K562 (cell line): ENCODE measurements around the gene ZNF665. TPM values are rescaled to one million over a fixed set of nuclear protein-coding genes. Genes with fewer than 3 reads are reported as not detected.

ENCODE experiments used
- CBFA2T3 ChIP-seq: fragments of 450-650 bp; IDR thresholded peaks from 2 replicates; pipeline ENCODE4 v1.6.1; 2017
- HNRNPLL ChIP-seq: fragments of 200-400 bp; formaldehyde crosslinking; IDR thresholded peaks from 2 replicates; pipeline ENCODE4 v1.6.1; 2017; ENCODE audit warnings: low read length, low read depth, mild to moderate bottlenecking; ENCODE audit not compliant: poor library complexity, severe bottlenecking
- MYC ChIP-seq, 2 experiments: fragments of 250-450 bp in 1 of 2; sonication (Bioruptor Pico) in 1 of 2; IDR thresholded peaks; 2 replicates each; pipeline versions ENCODE4 v1.5.1 to v1.6.1; 2012 to 2021; ENCODE audit warnings: low read depth in 2 of 2, borderline replicate concordance in 1 of 2, improper control_type of control experiment in 1 of 2, low read length in 1 of 2, mild to moderate bottlenecking in 1 of 2, moderate library complexity in 1 of 2
- SIN3A ChIP-seq, 2 experiments: fragments of 150-350 bp in 1 of 2; IDR thresholded peaks; 2 replicates each; pipeline ENCODE4 v1.6.1; 2011 to 2016; ENCODE audit warnings: borderline replicate concordance in 2 of 2, low read depth in 2 of 2, low read length in 2 of 2, mild to moderate bottlenecking in 2 of 2, moderate library complexity in 2 of 2; ENCODE audit not compliant: control insufficient read depth in 1 of 2
- SMAD1 ChIP-seq: fragments of 150-350 bp; IDR thresholded peaks from 2 replicates; pipeline ENCODE4 v1.6.1; 2014; ENCODE audit warnings: low read length, low read depth; ENCODE audit not compliant: partially characterized antibody
- SMAD2 ChIP-seq: fragments of 150-350 bp; IDR thresholded peaks from 2 replicates; pipeline ENCODE4 v1.6.1; 2014; ENCODE audit warnings: low read depth, mild to moderate bottlenecking, low read length
- SPI1 ChIP-seq: IDR thresholded peaks from 2 replicates; pipeline ENCODE4 v1.6.1; 2011; ENCODE audit warnings: low read depth, low read length, control low read depth, borderline replicate concordance
- TRIM28 ChIP-seq: fragments of 450-650 bp; IDR thresholded peaks from 2 replicates; pipeline ENCODE4 v1.6.1; 2017
- ZC3H4 ChIP-seq: sonication (generic); formaldehyde crosslinking; IDR thresholded peaks from 2 replicates; pipeline ENCODE4 v1.9.0; 2021; ENCODE audit warnings: missing genetic modification reagents, borderline replicate concordance
- ZNF24 ChIP-seq: fragments of 450-650 bp; IDR thresholded peaks from 2 replicates; pipeline ENCODE4 v1.6.1; 2016
- ZNF263 ChIP-seq: sonication (generic); formaldehyde crosslinking; IDR thresholded peaks from 2 replicates; pipeline ENCODE4 v1.8.0; 2022; ENCODE audit warnings: mild to moderate bottlenecking, missing genetic modification reagents, borderline replicate concordance
- ZNF282 ChIP-seq: sonication (generic); formaldehyde crosslinking; IDR thresholded peaks from 2 replicates; pipeline ENCODE4 v1.8.1; 2023; ENCODE audit warnings: missing genetic modification reagents
- ZNF316 ChIP-seq: fragments of 450-650 bp; IDR thresholded peaks from 2 replicates; pipeline ENCODE4 v1.6.1; 2016
- ZNF444 ChIP-seq: fragments of 250-450 bp; sonication (Bioruptor Pico); IDR thresholded peaks from 2 replicates; pipeline ENCODE4 v1.4.0; 2020; ENCODE audit warnings: mild to moderate bottlenecking, moderate library complexity
- ZNF76 ChIP-seq: fragments of 250-450 bp; sonication (Bioruptor Pico); IDR thresholded peaks from 2 replicates; pipeline ENCODE4 v1.4.0; 2020; ENCODE audit warnings: mild to moderate bottlenecking, moderate library complexity, borderline replicate concordance
- polyA plus RNA-seq, 8 experiments: library from polyadenylated mRNA; depleted of rRNA in 4 of 8; stranded (reverse) in 5 of 8; unstranded in 3 of 8; fragments of >200 nt; fragmentation: Nextera tagmentation in 2 of 8; fragmentation: Illumina TruSeq in 1 of 8; extraction: Ambion mirVana in 2 of 8; extraction: Trizol in 1 of 8; gene quantifications; 2 replicates each; pipeline versions ENCODE4 v1.2.1 to v1.2.3, GENCODE V29; 2011 to 2014; ENCODE audit warnings: inconsistent platforms in 1 of 8, missing spikeins in 1 of 8
- total RNA-seq, 7 experiments: library from RNA; depleted of rRNA in 6 of 7; stranded (reverse); fragments of >200 nt in 6 of 7; fragmentation: Illumina TruSeq in 2 of 7; extraction: Trizol in 2 of 7; gene quantifications; 2 replicates each; pipeline versions ENCODE4 v1.2.1 to v1.2.3, GENCODE V29; 2011 to 2021; ENCODE audit warnings: low replicate concordance in 1 of 7
- TF ChIP-seq, protein P1 (sequence below): sonication (generic); formaldehyde crosslinking; IDR thresholded peaks from 2 replicates; pipeline ENCODE4 v1.8.1; 2022; ENCODE audit warnings: missing genetic modification reagents
- TF ChIP-seq, protein P2 (sequence below): fragments of 450-650 bp; IDR thresholded peaks from 2 replicates; pipeline ENCODE4 v1.6.1; 2017; ENCODE audit warnings: antibody characterized with exemption, mild to moderate bottlenecking
- TF ChIP-seq, protein P3 (sequence below): sonication (generic); formaldehyde crosslinking; IDR thresholded peaks from 2 replicates; pipeline ENCODE4 v1.9.0; 2022; ENCODE audit warnings: mild to moderate bottlenecking, missing genetic modification reagents
- TF ChIP-seq, protein P4 (sequence below): fragments of 250-450 bp; sonication (Bioruptor Pico); IDR thresholded peaks from 2 replicates; pipeline ENCODE4 v1.8.0; 2021; ENCODE audit warnings: moderate library complexity, mild to moderate bottlenecking, inconsistent platforms
- TF ChIP-seq, protein P5 (sequence below): fragments of 250-450 bp; sonication (Bioruptor Pico); IDR thresholded peaks from 2 replicates; pipeline ENCODE4 v1.8.0; 2021; ENCODE audit warnings: mild to moderate bottlenecking, moderate library complexity

Gene ZNF665
- total and polyA plus RNA-seq, 9 of the 15 experiments (the other 6 are each of a cell fraction or from before 2014, with no cell fraction given), result 1.9 to 7.6 (median 2.8) TPM

DNA sequence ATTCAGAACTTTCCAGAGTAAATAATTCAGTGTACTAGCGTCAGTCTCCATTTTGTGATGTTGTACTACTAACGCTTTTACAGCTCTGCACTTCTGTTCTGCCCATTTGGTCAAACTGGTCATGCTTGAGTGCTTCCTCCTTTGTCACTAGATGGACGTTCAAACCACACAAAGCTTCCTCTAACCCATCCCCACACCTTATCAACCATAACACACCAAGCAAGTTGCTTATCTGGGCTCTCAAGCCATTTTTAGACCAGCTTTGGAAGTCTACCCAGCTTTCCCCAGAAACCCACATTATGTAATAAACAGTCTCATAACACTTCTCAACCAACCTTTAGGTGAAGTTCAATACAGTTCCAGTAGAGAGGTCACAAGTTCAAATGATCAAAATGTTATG lies 32.0 kb downstream of the ZNF665 start (continued):
- TF ChIP-seq, protein P1, sequence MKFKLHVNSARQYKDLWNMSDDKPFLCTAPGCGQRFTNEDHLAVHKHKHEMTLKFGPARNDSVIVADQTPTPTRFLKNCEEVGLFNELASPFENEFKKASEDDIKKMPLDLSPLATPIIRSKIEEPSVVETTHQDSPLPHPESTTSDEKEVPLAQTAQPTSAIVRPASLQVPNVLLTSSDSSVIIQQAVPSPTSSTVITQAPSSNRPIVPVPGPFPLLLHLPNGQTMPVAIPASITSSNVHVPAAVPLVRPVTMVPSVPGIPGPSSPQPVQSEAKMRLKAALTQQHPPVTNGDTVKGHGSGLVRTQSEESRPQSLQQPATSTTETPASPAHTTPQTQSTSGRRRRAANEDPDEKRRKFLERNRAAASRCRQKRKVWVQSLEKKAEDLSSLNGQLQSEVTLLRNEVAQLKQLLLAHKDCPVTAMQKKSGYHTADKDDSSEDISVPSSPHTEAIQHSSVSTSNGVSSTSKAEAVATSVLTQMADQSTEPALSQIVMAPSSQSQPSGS (CRISPR knock-in tag), result no peak
- TF ChIP-seq TRIM28, result peak; percentile 30; the same call in 1 of the 2 replicates
- TF ChIP-seq ZNF282, result no peak
- TF ChIP-seq ZNF263 (CRISPR knock-in tag), result no peak
- TF ChIP-seq SMAD1, result peak; percentile 92
- TF ChIP-seq, protein P2, sequence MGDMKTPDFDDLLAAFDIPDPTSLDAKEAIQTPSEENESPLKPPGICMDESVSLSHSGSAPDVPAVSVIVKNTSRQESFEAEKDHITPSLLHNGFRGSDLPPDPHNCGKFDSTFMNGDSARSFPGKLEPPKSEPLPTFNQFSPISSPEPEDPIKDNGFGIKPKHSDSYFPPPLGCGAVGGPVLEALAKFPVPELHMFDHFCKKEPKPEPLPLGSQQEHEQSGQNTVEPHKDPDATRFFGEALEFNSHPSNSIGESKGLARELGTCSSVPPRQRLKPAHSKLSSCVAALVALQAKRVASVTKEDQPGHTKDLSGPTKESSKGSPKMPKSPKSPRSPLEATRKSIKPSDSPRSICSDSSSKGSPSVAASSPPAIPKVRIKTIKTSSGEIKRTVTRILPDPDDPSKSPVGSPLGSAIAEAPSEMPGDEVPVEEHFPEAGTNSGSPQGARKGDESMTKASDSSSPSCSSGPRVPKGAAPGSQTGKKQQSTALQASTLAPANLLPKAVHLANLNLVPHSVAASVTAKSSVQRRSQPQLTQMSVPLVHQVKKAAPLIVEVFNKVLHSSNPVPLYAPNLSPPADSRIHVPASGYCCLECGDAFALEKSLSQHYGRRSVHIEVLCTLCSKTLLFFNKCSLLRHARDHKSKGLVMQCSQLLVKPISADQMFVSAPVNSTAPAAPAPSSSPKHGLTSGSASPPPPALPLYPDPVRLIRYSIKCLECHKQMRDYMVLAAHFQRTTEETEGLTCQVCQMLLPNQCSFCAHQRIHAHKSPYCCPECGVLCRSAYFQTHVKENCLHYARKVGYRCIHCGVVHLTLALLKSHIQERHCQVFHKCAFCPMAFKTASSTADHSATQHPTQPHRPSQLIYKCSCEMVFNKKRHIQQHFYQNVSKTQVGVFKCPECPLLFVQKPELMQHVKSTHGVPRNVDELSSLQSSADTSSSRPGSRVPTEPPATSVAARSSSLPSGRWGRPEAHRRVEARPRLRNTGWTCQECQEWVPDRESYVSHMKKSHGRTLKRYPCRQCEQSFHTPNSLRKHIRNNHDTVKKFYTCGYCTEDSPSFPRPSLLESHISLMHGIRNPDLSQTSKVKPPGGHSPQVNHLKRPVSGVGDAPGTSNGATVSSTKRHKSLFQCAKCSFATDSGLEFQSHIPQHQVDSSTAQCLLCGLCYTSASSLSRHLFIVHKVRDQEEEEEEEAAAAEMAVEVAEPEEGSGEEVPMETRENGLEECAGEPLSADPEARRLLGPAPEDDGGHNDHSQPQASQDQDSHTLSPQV, result 0 out of 2 replicates have a peak, but pooled peaks have one; percentile 49
- TF ChIP-seq ZC3H4, result no peak
- no peak for TF ChIP-seq ZNF316
- no peak for TF ChIP-seq SIN3A (IDR thresholded peaks at IDR 0.05; ENCODE audit: borderline replicate concordance in 2 of 2, control insufficient read depth in 1 of 2, low read depth in 2 of 2, low read length in 2 of 2)
- no peak for TF ChIP-seq ZNF444 (CRISPR knock-in tag)
- TF ChIP-seq, protein P3, sequence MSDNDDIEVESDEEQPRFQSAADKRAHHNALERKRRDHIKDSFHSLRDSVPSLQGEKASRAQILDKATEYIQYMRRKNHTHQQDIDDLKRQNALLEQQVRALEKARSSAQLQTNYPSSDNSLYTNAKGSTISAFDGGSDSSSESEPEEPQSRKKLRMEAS (CRISPR knock-in tag), result no peak
- peak; percentile 98 for TF ChIP-seq CBFA2T3
- TF ChIP-seq HNRNPLL, result no peak
- TF ChIP-seq, protein P4, sequence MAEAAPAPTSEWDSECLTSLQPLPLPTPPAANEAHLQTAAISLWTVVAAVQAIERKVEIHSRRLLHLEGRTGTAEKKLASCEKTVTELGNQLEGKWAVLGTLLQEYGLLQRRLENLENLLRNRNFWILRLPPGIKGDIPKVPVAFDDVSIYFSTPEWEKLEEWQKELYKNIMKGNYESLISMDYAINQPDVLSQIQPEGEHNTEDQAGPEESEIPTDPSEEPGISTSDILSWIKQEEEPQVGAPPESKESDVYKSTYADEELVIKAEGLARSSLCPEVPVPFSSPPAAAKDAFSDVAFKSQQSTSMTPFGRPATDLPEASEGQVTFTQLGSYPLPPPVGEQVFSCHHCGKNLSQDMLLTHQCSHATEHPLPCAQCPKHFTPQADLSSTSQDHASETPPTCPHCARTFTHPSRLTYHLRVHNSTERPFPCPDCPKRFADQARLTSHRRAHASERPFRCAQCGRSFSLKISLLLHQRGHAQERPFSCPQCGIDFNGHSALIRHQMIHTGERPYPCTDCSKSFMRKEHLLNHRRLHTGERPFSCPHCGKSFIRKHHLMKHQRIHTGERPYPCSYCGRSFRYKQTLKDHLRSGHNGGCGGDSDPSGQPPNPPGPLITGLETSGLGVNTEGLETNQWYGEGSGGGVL (CRISPR knock-in tag), result no peak
- TF ChIP-seq, protein P5, sequence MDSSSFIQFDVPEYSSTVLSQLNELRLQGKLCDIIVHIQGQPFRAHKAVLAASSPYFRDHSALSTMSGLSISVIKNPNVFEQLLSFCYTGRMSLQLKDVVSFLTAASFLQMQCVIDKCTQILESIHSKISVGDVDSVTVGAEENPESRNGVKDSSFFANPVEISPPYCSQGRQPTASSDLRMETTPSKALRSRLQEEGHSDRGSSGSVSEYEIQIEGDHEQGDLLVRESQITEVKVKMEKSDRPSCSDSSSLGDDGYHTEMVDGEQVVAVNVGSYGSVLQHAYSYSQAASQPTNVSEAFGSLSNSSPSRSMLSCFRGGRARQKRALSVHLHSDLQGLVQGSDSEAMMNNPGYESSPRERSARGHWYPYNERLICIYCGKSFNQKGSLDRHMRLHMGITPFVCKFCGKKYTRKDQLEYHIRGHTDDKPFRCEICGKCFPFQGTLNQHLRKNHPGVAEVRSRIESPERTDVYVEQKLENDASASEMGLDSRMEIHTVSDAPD, result no peak
- no peak for TF ChIP-seq ZNF76 (CRISPR knock-in tag)
- no peak for TF ChIP-seq SPI1
- TF ChIP-seq ZNF24, result no peak
- TF ChIP-seq SMAD2, result no peak
- no peak for TF ChIP-seq MYC (IDR thresholded peaks at IDR 0.05; ENCODE audit: low read depth, low read length)
- TF ChIP-seq MYC (CRISPR knock-in tag; IDR thresholded peaks at IDR 0.05; ENCODE audit: borderline replicate concordance, low read depth), result no peak
